ENCODE measurements around the gene CAST. TPM values are rescaled to one million over a fixed set of nuclear protein-coding genes. Genes with fewer than 3 reads are reported as not detected.

The CAST gene
- polyA plus RNA-seq, 2 of the 4 experiments (the other 2 are of a cell fraction) = 163 to 257 TPM

Other genes starting within 250 kb of the CAST start
- gene PCSK1, start 229.1 kb upstream of the CAST start, polyA plus RNA-seq (2011; rRNA removed) = 0.13 and 0.17 TPM in 2 replicates
- gene PCSK1, start 229.1 kb upstream of the CAST start, polyA plus RNA-seq (2017; fragmentation: RNase III; extraction: RNeasy Plus Mini Kit Qiagen cat#74134 plus additional on column Dnase treatment) = 0.14 to 0.18 TPM (median 0.16 TPM) in 3 replicates
- 28.2 and 32.7 TPM in 2 replicates for gene ERAP1, start 145.6 kb downstream of the CAST start, polyA plus RNA-seq (2011; rRNA removed)
- 7.6 to 8.6 TPM (median 8.4 TPM) in 3 replicates for gene ERAP1, start 145.6 kb downstream of the CAST start, polyA plus RNA-seq (2017; fragmentation: RNase III; extraction: RNeasy Plus Mini Kit Qiagen cat#74134 plus additional on column Dnase treatment)
- 2.2 and 3.3 TPM in 2 replicates for gene ERAP2, start 214.1 kb downstream of the CAST start, polyA plus RNA-seq (2011; rRNA removed)
- gene ERAP2, start 214.1 kb downstream of the CAST start, polyA plus RNA-seq (2017; fragmentation: RNase III; extraction: RNeasy Plus Mini Kit Qiagen cat#74134 plus additional on column Dnase treatment) = 0.96 to 1.5 TPM (median 1.0 TPM) in 3 replicates